Kasumi-1 (cell line): ENCODE measurements around the gene IQSEC1.

Experiments
- DNase-seq, 2 experiments: peaks; one replicate each; lab custom pipeline; 2025; lab: John Stamatoyannopoulos, UW

IQSEC1 gene

DNA sequence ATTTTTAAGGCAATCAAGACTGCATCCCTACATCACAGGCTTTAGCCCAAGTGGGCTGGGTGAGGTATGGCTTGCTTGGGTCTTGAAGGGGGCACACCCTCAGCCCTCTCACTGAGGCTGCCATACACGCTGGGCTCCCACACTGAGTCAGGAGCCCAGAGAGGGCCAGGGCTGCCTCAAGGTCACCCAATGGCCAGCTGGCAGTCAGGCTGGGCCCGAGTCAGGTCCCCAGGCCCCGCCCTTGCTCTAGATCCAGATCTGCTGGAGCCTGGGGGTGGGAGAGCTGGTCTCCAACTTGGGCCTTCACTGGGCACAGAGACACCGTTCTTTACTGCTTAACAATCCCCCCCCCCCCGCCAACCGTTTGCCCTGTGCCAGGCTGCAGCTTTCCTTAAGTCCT lies 88.1 kb downstream of the IQSEC1 start:
- no peak for DNase-seq

DNA sequence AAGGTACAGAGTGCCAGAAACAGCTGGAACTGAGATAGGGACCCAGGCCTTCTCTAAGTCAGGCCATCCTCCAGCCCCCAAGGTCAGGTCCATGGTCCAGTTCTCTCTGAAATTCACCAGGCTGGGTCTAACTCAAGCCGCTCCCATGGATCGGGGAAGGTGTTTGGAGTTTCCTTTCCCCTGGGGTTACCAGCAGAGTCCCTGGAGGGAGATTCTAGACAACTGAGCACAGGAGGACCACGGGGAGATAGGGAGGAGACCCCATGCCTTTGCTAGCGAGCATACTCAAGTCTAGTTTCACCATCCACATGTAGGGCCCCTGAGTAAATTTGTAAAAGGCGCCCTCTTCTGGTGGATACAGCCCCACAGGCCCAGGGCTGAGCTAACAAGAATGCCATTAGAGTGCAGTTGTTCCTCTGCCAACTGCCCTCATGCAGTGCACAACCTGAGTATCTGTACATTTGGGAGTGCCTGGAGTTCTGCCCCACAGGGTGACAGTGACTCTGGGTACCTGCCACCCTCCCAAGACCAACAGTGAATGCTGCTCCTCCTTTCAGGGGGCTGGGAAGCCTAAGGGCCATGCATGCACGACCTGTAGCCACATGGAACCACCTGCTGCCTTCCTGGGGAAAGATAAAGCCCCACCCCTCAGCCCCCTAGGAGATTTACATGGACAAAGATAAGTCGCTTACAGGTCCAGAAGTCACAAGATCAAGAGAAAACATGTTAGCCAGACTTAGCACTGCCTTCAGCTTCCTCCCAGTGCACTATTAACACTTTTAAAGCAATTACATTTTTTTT lies 89.0 kb downstream of the IQSEC1 start:
- DNase-seq, result peak; percentile 75 to 82

- DNase-seq, result no peak
Measured at GRCh38 chr3:12983319-12983718, 89.9 kb downstream of the IQSEC1 start.

DNA sequence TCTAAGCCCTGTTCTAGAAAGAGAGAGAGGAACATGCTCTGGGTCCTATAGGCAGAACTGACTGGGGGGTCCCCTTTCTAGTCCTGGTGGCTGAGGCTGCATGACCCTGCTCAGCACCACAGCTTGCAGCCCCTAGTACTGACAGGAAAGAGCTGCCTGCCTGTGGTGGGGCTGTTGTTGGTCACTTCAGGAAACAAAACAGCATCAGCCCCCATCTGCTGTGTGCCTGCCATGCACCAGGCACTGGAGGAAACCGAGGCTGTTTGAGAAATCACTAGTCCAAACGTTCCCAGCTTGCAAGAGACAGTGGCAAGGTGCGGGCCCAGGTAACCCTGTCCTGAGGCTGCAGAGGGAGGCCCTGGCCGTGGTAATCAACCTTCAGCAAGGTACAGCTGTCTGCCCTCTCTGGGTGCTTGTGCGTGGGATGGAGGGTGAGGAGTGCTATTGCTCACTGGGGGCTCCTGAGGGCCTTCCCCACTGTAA lies 90.6 kb downstream of the IQSEC1 start:
- DNase-seq, result peak in 1 of 2 experiments; percentile 29

GRCh38 chr3:12981306-12982275 lies 91.6 kb downstream of the IQSEC1 start:
- no peak for DNase-seq

DNA sequence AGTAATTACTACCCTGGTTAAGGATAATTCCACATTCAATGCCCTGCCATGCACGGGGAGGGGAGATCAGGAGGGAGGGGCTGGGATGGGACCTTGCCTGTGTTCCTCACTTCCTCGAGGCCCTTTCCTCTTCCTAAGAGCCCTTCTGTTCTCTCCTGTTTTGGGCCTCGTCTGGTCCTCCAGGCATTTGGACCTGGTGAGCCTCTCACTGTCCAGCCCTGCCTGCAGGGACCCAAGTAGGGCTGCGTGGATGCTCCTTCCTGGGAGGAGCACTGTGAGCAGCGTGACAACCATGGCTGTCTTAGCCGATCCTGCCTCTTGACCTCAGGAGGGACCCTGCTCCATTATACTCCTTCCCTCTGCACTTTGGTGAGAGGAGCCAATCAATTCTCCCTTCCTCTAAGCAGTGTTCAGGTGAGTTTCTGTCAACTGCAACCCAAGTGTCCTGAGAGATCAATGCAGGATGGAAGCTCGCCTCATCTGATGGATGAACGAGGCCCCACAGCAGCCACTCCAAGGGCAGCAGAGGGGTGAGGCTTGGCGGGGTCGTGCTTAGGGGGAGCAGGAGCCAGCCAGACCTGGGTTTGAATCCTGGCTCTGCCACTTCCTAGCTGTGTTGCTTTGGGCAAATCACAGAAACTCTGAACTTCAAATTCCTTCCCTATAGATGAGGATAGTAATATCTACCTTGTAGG lies 92.5 kb downstream of the IQSEC1 start:
- no peak for DNase-seq

GRCh38 chr3:12979947-12980487 lies 93.2 kb downstream of the IQSEC1 start:
- no peak for DNase-seq

GRCh38 chr3:12979151-12979946 lies 93.9 kb downstream of the IQSEC1 start:
- DNase-seq, result no peak

GRCh38 chr3:12978682-12979081 lies 94.5 kb downstream of the IQSEC1 start:
- no peak for DNase-seq

DNA sequence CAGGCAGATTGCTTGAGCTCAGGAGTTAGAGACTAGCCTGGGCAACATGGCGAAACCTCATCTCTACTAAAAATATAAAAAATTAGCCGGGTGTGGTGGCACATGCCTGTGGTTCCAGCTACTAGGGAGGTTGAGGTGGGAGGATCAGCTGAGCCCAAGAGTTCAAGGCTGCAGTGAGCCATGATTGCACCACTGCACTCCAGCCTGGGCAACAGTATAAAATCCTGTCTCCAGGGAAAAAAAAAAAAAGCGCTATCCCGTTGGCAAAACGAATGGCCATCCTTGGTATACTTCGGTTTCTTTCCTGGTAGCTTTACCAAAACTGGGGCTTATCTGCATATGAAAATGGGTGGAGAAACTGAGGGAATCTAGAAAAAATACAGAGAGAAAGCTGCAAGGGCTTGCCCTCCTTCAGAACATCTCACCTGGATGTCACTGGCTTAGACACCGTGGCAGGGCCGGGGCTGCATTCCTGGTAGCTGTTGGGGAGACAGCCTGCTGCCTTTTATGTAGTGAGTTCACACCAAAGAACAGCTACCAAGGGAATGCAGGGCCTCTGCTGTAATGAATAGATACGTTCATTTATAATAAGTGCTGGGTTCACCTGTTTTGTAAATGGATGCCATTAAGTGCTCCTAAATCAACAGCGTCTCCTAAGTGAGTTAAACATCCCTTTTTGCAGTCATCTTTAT lies 96.0 kb downstream of the IQSEC1 start:
- DNase-seq, result no peak

GRCh38 chr3:12975748-12976522 lies 97.3 kb downstream of the IQSEC1 start:
- no peak for DNase-seq

GRCh38 chr3:12974819-12975218 lies 98.4 kb downstream of the IQSEC1 start:
- no peak for DNase-seq

DNA sequence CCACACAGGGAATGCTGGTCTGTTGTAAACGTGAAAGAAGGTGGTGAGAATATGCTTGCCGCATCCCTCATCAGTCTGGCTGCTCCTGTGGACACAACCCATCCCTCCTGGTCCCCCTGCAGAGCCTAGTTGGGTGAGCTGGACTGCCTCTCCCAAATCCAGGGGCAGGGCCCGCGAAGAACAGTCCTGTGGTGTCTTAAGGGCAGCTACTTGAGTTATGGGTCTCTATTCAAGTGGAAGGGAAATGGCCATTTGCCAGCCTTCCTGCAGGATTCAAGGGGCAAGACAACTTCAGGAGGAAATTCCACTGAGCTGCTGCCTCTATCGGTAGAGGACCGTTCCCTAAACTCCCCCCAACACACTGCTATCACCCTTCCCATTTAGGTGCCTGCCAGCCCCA lies 98.9 kb downstream of the IQSEC1 start:
- DNase-seq, result no peak

DNA sequence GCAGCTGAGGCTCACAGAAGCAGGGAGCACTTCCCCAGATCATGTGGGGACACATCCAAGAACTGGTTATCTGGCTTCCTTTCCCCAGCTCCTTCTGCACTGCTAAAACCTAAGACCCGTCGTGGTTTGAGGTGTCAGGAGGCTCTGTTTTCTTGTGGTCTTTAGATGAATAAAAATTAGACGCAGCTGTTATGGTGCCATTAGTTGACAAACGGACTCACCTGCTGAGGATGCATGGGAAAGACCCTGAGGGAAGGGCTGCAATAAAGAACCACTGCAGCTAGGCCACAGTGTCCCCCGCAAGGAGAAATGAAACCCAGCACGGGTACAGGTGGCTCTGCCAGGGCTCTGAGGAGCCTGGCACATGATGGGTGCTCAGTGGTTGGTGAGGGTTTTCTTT lies 99.4 kb downstream of the IQSEC1 start:
- DNase-seq, result no peak

GRCh38 chr3:12972781-12973702 lies 100.2 kb downstream of the IQSEC1 start:
- DNase-seq, result no peak

- DNase-seq, result no peak
Measured at GRCh38 chr3:12972043-12972442, 101.2 kb downstream of the IQSEC1 start.

DNA sequence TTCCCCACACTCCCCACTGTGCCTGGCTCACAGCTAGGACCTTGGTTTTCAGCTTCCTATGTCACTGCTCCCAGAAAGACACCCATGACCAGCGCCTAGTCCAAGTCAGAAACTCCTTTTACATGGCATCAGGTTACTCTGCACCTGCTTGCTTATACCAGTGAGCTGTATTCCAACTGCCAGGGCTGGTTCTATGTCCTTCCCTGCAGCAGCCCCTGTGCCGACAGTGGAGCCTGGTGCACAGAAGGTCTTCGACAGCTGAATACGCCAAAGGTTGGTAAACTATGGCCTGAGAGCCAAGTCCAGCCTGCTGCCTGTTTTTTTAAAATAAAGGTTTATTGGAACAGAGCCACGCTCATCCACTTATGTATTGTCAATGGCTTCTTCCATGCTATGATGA lies 102.5 kb downstream of the IQSEC1 start:
- no peak for DNase-seq

- no peak for DNase-seq
Measured at GRCh38 chr3:12969486-12969885, 103.7 kb downstream of the IQSEC1 start.

- DNase-seq, result no peak
Measured at GRCh38 chr3:12968541-12968940, 104.7 kb downstream of the IQSEC1 start.
